Left hindlimb (tissue), 1 donor: ENCODE results near the gene FAM234A.

Experiments used
- DNase-seq: peaks from one replicate; pipeline ENCODE4 v3.0.0-alpha.2; 2018

FAM234A gene

GRCh38 chr16:283033-283805, 48.6 kb downstream of the FAM234A start, which contains the start of gene PDIA2:
Gene PDIA2 (plus strand): TSS chr16:283164. CDS start chr16:283170, 6 bp downstream.
- no peak for DNase-seq

GRCh38 chr16:284204-285120, 49.8 kb downstream of the FAM234A start:
- no peak for DNase-seq

GRCh38 chr16:285146-286055, 50.8 kb downstream of the FAM234A start:
- DNase-seq: no peak

GRCh38 chr16:286491-287297, 52.1 kb downstream of the FAM234A start:
- no peak for DNase-seq

- DNase-seq: no peak
Measured at GRCh38 chr16:287298-287811, 52.7 kb downstream of the FAM234A start.

GRCh38 chr16:287981-288920, 53.6 kb downstream of the FAM234A start:
- DNase-seq: no peak

GRCh38 chr16:289395-289997, 54.9 kb downstream of the FAM234A start:
- no peak for DNase-seq

GRCh38 chr16:290015-290680, 55.5 kb downstream of the FAM234A start:
- no peak for DNase-seq

- DNase-seq: no peak
Measured at GRCh38 chr16:290681-291405, 56.2 kb downstream of the FAM234A start.

- DNase-seq: no peak
Measured at GRCh38 chr16:291539-291938, 56.9 kb downstream of the FAM234A start.

- DNase-seq: no peak
Measured at GRCh38 chr16:293043-293775, 58.6 kb downstream of the FAM234A start.

GRCh38 chr16:296276-296675, 61.7 kb downstream of the FAM234A start:
- DNase-seq: no peak

- DNase-seq: no peak
Measured at GRCh38 chr16:296806-297510, 62.3 kb downstream of the FAM234A start.

- DNase-seq: no peak
Measured at GRCh38 chr16:297832-298231, 63.2 kb downstream of the FAM234A start.

- DNase-seq: no peak
Measured at GRCh38 chr16:301235-301634, 66.6 kb downstream of the FAM234A start.

GRCh38 chr16:301950-302349, 67.3 kb downstream of the FAM234A start:
- DNase-seq: no peak
